Raji (cell line): ENCODE results near the gene ALPL.

Experiments
- POLR2A ChIP-seq: IDR thresholded peaks from 2 replicates; pipeline ENCODE4 v1.6.1; 2011; ENCODE audit warnings: low read depth, low read length, control low read depth; ENCODE audit not compliant: insufficient read depth

The ALPL gene

DNA sequence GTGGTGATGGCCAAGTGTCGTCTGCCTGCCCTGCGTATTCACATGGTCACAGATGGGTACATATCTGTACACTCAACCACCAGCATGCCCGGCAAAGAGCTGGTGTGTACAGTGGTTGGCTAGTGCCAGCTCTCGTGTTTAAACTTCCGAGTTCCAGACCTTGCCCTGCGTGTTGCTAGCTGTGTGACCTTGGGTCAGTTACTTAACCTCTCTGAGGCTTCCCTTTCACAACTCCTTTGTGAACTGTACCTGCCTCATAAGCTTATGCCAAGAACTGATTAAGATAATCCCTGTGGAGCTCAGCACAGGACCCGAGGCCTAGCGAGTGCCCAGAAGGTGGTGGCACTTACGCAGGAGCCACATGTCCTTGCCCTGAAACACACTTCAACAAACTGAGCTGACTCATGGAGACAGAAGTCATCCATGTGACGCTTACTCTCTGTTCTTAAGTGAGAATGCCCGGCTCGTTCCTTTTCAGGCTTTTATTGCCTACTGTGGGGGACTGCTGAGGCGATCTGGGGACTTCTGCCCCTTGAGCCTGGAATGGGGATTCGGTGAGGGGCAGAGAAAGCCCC lies 55.4 kb downstream of the ALPL start:
- no peak for TF ChIP-seq POLR2A

DNA sequence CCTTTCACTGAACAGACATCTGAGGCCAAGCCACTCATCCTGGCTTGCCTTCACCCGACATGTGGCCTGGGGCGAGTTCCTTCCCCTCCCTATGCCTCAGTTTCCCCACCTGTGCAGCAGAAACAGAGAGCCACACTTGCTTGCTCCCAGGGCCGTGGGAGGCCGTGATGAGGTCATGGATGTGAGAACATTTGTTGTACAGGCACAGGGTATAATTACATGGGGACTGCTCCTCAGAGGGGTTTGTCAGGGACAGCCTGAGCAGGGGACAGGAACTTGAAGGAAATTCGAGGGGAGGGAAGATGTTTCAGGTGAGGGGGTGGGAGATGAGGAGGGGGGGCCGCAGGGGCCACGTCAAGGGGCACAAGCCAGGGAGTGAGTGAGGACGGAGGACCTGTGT lies 56.1 kb downstream of the ALPL start:
- TF ChIP-seq POLR2A: no peak

DNA sequence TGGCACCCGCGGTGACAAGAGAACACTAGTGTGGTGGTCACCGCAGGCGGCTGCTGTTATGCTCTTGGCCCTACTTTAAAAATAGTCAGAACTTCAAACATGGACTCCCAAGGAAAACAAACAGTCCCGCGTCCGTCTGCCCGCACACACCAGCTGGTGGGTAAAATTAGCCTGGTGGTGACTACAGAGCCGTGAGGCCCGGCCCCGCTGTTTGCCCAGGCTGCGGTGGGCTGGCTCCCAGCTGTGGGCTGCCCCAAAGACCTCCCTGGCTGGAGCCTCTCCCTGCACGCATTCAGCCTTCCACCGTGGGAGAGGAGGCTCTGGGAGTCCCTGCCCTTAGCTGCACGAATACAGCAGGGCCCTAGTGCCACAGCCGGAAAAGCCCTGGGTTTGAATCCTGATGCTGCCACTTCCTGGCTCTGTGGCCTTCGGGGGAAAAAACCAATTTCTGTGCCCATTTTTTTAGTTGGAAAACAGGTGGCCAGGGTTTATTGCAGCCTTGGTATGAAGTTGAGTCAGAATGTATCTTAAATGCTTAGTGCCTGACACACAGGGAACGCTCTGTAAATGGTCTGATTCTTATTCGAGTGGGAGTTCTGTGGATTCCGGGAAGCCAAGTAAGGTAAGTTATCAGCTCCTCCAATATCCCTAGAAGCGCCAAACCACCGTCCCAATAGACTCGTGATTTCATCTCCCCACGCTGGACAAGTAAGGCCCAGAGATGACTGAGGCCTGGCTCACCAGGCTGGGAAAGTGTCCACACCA lies 58.2 kb downstream of the ALPL start:
- no peak for TF ChIP-seq POLR2A

DNA sequence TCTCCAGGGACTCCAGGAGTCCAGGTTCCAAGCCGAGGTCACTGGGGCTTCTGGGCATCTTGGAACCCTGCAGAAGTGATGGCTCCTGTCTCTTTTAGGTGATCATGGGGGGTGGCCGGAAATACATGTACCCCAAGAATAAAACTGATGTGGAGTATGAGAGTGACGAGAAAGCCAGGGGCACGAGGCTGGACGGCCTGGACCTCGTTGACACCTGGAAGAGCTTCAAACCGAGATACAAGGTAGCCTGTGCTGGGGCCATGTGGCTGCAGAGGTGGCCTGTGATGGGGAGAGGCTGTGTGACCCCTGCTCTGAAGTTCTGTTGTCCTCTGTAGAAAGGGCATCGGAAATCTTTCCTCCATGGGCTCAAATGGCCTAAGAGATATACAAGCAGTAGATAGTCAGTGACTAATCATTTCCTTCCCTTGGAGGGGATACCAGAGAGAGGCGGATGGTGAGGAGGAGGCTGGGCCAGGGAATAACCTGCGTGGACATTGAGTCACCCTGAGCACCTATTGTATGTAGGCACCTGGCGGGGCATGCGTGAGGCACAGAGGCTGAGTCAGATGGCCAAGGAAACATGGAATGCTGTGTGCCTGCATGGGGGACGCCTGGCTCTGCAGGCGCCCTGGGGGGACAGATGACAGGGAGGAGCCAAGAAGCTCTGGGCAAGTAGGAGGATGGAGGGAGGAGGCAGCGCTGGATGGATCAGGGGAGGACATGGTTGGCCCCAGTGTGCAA lies 59.0 kb downstream of the ALPL start:
- no peak for TF ChIP-seq POLR2A

DNA sequence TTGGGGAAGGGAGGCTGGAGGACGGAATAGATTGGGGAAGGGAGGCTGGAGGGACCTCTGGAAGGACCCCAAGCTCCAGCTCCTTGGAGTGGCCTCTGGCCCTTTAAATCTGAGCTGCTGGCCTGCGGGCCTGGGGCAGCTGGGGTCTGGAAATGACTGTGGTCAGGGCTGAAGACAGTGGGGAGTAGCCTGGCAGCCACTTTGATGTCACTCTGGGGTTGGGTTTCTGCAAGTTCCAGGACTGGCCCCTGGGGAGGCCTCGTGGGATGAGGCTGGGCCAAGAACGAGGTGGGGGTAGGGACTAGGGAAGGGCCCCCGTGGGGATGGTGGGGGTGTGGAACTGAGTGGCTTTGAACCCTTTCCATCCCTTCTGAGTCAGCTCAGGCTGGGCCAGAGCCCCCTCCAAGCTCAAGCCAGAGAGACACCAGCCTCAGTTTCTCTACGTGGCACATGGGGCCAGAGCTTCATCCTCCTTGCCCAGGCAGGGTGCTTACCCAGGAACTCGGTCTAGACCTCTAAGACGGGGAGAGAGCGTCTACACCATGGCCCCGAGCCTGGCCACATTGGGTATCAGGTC lies 59.7 kb downstream of the ALPL start:
- no peak for TF ChIP-seq POLR2A

DNA sequence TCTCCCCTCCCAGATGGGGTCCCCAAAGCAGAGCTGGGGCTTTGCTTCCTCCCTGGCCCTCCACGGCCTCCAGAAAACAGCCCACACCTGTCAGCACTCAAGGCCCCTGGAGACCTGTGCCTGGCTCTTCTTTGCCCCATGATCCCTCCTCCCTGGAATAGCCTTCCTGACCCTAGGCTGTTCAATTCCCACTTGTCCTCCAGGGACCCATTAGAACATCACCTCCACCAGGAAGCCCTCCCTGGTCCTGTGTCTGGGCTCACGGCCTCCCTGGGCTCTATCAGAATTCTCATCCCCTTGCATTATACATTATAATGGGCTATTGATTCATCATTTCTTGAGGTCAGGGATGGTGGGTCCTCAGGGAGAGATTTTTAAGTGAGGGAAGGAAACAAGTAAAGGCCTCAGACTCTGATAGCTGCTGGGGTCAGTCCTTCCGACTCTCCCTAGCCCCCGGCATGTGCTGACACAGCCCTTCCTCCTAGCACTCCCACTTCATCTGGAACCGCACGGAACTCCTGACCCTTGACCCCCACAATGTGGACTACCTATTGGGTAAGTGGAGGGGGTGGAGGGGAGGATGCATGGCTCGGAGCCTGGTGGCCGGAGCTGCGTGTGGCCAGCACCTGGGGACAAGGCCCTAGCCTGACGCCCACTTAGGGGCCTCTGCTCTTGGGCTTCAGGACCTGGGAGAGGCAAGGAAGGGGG lies 60.8 kb downstream of the ALPL start:
- no peak for TF ChIP-seq POLR2A

DNA sequence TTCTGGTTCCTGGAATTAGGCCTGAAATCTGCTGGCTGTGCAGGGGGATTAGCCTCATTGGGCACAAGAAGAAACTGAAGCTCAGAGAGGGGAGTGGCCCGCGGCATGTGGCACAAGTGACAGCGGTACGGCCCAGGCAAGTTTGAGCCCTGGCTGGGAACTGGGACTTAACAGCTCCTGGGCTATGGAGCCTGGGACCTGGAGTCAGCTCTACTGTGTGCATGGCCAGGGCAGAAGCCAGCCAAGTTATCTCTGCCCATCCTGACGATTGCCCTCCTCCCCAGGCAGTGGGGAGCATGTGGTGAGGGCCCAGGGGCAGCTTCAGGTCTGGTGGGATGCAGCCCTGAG lies 61.3 kb downstream of the ALPL start:
- no peak for TF ChIP-seq POLR2A

DNA sequence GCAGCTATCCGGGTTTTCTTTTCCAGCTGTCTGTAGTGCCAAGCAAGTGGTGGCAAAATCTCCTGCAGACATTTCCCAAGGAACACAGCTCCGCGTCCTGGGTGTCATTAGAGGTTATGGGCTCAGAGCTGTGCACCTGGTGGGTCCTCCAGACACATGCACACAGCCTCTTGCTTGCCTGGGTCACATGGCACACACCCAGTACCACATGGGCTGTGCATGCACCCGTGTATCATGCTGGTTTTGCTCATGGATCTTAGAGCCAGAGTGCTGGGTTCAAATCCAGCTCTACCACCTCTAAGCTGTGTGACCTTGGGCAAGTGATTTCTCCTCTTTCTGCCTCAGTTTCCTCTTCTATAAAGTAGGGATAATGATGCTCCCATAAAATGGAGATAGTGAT lies 61.7 kb downstream of the ALPL start:
- TF ChIP-seq POLR2A: no peak

DNA sequence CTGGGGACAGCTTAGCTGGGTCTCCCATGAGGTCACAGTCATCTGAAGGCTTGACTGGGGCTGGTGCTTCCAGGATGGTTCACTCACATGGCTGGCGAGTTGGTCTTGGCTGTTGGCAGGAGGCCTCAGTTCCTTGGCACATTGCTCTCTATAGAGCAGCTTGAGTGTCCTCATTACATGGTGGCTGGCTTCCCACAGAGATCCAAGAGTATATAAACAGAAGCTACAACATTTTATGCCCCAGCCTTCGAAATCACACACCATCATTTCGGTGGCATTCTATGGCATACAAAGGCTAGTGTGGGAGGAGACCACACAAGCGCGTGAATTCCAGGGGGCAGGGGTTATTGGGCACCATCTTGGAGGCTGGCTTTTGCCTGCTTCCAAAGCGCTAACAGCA lies 63.0 kb downstream of the ALPL start:
- TF ChIP-seq POLR2A: no peak

DNA sequence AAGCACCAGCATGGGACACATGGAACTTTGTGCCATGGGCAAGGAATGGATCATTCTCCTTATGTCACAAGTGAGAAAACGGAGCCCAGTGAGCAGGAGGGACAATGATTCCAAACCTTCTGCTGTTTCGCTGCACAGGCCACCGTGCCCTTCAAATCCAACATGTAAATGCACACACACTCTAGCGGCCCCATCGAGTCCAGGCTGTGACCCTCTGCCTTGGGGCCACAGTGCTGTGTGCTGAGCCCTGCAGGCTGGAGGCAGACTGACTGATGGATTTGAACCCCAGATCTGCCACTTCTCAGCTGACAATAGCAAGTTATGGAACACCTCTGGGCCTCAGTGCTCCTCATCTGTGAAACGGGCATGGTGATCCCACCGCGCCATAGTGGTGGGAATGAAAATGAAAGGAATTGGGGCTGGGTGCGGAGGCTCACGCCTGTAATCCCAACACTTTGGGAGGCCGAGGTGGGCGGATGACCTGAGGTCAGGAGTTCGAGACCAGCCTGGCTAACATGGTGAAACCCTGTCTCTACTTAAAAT lies 63.6 kb downstream of the ALPL start:
- no peak for TF ChIP-seq POLR2A

DNA sequence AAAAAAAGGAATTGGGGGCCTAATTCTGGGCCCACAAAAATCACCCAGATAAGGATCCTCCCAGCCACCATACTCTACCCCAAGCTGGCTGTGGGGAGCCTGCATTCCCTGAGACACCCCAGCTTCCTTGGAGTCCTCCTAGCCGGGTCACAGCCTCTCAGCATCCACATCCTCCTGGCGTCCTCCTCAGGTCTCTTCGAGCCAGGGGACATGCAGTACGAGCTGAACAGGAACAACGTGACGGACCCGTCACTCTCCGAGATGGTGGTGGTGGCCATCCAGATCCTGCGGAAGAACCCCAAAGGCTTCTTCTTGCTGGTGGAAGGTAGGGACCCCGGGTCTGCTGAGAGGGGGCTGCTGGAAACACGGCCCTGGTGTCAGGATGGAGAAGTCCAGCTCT lies 64.3 kb downstream of the ALPL start:
- TF ChIP-seq POLR2A: no peak

DNA sequence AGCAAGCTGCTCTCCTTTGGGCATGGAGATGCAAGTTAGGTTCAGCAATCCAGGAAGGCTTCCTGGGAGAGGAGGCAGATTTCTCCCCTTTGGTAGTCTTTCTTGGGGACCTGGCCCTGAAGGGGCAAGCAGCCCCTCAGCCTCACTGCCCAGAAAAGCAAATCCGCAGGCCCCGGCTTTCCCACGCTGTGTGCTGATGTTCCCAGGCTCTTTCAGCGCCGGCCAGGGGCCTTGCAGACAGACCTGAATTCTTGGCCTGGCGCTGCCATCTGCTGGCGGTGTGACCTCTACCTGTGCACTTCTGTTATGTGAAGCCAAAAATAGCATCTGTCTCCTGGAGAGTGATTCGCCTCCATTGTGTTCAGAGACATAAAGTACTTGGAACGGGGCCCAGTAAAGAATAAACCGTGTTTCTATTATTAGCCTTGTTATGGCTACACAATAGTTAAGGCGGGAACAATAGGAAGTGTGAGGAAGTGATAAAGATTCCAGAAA lies 64.8 kb downstream of the ALPL start:
- TF ChIP-seq POLR2A: no peak

DNA sequence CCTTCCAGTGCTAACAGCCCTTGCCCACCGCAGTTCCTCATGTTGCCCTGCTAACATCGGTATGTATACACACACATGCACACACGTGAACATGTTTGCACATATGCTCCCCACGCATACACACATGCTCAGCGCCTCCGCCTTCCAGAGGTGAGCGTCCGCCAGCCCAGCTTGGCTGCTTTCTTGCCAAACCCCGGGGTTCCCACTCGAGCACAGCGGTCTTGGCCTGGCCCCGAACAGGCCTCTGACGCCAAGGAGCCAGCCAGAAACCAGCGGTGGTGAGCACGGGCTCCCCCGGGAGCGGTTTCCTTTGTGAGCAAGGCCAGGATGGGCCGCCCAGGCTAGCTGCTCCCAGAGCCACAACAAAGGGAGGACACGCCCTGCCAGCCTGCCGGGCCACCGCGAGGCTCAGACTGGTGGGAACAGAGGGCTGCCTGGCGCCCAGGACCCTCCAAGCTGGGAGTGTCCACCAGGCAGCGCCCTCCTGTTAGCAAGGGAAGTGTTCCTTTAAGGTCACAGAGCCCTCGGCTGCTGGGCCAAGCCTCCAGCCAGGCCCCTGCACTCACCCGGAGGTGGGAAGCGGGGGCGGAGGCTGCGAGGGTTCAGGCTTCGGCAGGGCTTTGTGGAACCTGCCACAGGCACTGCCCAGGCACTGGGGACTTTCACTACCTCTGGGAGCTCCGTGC lies 65.4 kb downstream of the ALPL start:
- TF ChIP-seq POLR2A: no peak

DNA sequence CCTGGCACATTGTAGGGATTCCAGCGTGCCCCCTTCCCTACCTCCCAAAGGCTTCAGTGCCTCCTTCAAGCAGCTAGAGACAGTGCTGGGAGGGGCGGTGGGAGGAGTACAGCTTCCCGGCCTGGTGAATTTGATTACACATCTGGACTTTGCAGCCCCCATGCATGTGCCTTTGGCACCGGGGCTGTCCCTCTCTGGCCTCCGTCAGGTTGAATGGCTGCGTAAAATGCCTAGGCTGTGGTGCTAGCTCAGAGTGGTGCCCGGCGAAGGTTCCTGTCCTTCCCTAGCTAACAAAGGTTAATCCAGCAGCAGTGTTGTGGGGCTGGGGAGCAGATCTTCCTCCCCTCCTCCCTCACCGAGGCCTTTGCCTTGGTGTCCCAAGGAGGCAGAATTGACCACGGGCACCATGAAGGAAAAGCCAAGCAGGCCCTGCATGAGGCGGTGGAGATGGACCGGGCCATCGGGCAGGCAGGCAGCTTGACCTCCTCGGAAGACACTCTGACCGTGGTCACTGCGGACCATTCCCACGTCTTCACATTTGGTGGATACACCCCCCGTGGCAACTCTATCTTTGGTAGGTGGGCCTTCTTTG lies 66.2 kb downstream of the ALPL start:
- no peak for TF ChIP-seq POLR2A
